ENCODE results near the gene AK1.
"Not testable (repeated sequence)": the region's sequence is repeated elsewhere in the genome, so short reads cannot be mapped to it uniquely, and the experiment has no call there.

Gene AK1

DNA sequence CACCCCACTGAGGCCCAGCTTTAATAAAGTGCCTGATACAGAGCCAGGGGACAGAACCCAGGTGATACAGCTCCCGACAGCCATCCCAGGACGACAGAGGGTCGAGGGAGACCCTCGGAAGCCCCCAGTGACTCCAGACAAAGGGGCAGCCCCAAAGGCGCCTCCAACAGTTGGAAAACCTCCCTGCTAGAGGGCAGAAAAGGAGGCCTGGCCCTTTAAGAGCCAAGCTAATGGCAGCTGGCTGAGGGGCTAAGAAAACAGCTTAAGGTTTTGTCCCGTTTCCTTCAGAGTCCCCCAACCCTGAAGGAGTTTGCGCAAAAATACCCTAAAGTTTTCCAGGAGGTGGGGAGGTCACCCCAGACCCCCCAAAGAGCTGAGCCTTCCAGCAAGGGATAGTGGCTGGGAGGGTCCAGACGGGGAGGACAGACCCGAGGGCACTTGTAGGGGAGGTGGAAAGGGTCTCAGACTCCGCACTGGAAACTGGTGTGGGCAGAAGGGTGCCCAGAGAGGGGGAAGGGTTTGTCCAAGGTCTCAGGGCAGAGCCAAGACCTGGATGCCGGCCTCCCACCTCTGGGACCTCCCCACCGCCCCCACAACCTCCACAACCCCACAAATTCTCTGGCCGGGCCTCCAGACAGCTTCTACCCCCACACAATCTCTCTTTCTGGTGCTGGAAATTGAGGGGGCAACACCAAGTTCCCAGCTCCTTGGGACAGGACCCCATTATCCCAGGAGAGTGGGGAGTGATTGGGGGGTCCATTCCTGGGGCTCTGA is 8.2 kb upstream of the AK1 start:
- no peak for DNase-seq (ENCODE audit: low read depth)
- H3K4me3 ChIP-seq (ENCODE audit: control insufficient read depth, low read depth, low read length) = no peak overlapping the region
- TF ChIP-seq, protein P1, sequence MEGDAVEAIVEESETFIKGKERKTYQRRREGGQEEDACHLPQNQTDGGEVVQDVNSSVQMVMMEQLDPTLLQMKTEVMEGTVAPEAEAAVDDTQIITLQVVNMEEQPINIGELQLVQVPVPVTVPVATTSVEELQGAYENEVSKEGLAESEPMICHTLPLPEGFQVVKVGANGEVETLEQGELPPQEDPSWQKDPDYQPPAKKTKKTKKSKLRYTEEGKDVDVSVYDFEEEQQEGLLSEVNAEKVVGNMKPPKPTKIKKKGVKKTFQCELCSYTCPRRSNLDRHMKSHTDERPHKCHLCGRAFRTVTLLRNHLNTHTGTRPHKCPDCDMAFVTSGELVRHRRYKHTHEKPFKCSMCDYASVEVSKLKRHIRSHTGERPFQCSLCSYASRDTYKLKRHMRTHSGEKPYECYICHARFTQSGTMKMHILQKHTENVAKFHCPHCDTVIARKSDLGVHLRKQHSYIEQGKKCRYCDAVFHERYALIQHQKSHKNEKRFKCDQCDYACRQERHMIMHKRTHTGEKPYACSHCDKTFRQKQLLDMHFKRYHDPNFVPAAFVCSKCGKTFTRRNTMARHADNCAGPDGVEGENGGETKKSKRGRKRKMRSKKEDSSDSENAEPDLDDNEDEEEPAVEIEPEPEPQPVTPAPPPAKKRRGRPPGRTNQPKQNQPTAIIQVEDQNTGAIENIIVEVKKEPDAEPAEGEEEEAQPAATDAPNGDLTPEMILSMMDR (conservative IDR thresholded peaks at IDR 0.05; ENCODE audit: control insufficient read depth, insufficient read depth, low read depth, low read length) = no peak

GRCh38 chr9:127884976-127885490 is 7.6 kb upstream of the AK1 start:
- TF ChIP-seq, protein P1 (conservative IDR thresholded peaks at IDR 0.05; ENCODE audit: control insufficient read depth, insufficient read depth, low read depth, low read length) = no peak
- DNase-seq (ENCODE audit: low read depth) = no peak
- H3K4me3 ChIP-seq (ENCODE audit: control insufficient read depth, low read depth, low read length) = no peak overlapping the region

DNA sequence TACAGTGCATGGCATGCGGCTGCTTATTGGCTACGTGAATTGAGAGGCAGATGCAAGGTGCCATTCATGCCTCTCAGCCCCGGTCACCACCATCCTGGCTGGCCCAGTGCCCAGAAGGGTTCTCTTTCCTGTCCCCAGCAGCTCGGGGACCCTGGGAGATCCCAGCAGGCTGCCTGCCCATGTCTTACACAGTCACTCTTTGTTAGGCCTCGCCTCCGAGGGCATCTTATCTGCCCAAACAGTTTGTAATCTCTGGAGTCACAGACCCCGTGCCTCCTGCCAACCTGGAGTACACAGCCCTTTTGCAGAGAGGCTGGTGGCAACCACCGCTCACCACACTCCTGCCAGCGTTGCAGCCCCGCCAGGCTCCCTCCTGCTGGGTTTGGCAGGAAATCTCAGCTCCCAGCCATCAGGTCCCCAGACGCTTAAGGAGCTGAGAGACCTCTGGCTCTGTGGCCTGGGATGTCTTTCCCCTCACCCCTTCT is 7.0 kb upstream of the AK1 start:
- no peak for DNase-seq (ENCODE audit: low read depth)
- no peak overlapping the region for H3K4me3 ChIP-seq (ENCODE audit: control insufficient read depth, low read depth, low read length)
- TF ChIP-seq, protein P1 (conservative IDR thresholded peaks at IDR 0.05; ENCODE audit: control insufficient read depth, insufficient read depth, low read depth, low read length) = no peak

GRCh38 chr9:127883959-127884358 is 6.5 kb upstream of the AK1 start:
- TF ChIP-seq, protein P1 (conservative IDR thresholded peaks at IDR 0.05; ENCODE audit: control insufficient read depth, insufficient read depth, low read depth, low read length) = no peak
- H3K4me3 ChIP-seq (ENCODE audit: control insufficient read depth, low read depth, low read length) = no peak overlapping the region
- no peak for DNase-seq (ENCODE audit: low read depth)

GRCh38 chr9:127881715-127882114 is 4.2 kb upstream of the AK1 start:
- H3K4me3 ChIP-seq (ENCODE audit: control insufficient read depth, low read depth, low read length) = not testable (repeated sequence)

DNA sequence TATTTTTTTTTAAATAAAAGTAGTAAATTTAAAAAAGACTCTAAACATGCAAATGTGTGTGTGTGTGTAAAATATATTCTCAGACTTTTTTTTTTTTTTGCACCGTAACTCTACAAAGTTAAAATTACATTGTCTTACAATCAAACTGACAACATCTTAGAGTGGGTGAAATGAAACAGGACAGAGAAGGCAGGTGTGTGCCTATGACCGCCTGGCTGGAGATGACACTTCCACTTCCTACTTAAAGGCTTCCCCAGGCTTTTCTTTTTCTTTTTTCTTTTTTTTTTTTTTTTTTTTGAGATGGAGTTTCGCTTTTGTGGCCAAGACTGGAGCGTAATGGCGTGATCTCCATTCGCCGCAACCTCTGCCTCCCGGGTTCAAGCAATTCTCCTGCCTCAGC is 2.7 kb upstream of the AK1 start:
- no peak for DNase-seq (ENCODE audit: low read depth)
- no peak overlapping the region for H3K4me3 ChIP-seq (ENCODE audit: control insufficient read depth, low read depth, low read length)
- TF ChIP-seq, protein P1 (conservative IDR thresholded peaks at IDR 0.05; ENCODE audit: control insufficient read depth, insufficient read depth, low read depth, low read length) = no peak

More at GRCh38 chr9:127881715-127882114, 4.2 kb upstream of the AK1 start:
- not testable (repeated sequence) for DNase-seq (ENCODE audit: low read depth)

GRCh38 chr9:127878652-127879390 is 1.3 kb upstream of the AK1 start:
- no peak for DNase-seq (ENCODE audit: low read depth)
- TF ChIP-seq, protein P1 (conservative IDR thresholded peaks at IDR 0.05; ENCODE audit: control insufficient read depth, insufficient read depth, low read depth, low read length) = no peak
- H3K4me3 ChIP-seq (ENCODE audit: control insufficient read depth, low read depth, low read length) = no peak overlapping the region
